ENCODE results near the gene CDR2.
"Not testable (repeated sequence)": the region's sequence is repeated elsewhere in the genome, so short reads cannot be mapped to it uniquely, and the experiment has no call there.

The CDR2 gene

DNA sequence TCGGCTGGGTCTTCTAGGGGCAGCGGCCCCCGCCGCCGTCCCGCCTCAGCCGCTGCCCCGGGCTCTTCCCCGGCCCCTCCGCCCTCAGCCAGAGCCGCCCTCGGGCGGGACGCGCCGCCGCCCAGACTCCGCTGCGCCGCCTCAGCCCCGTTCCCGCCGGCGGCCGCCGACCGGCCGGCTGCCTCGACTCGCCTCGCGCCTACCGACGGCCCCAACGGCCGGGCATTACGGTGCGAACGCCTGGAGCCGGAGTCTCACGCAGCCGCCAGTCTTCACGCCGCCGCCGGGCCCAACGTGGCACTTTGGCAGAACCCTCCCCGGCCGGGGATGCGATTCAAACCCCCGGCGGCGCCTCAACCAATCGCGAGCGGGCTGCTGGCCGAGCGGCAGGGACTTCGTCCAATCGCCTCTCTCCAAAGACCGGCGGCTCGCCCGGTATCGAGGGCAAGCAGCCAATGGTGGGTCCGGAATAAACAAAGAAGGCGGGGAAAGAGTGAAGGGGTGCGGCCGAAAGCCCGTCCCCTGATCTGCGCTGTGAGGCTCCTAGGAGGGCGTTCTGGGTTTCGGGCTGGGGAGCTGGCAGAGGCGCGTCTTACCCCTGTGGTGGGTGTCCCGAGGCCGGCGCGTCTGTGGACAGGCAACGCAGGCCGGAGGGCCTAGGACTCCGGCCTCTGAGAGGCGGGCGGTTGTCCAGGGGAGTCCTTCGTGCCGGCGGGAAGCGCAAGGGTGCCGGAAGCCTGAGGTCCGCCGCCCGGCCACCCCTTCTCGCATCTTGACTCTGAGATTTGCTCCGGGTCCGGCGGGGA lies at the start of gene CDR2:
Gene CDR2, minus strand, starts transcription at position 309 of the 806 bp plus-strand sequence. CDS start 310 bp downstream, outside the sequence.
- peak; percentile 99 for DNase-seq

DNA sequence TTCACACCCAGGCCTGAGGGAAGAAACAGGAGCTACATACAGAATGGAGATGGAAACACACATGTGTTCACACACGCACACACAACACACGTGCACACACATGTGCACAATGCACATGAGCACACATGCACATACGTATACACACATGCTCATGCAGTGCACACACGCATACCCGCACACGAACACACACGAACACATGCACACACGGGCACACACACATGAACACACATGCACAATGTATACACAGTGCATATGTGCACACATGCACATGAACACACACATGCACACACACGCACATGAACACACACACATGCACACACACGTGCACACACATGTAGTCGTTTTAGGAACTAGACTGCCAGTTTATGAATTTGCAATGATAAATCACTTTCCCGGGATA lies 49.3 kb upstream of the CDR2 start:
- DNase-seq, result no peak

DNA sequence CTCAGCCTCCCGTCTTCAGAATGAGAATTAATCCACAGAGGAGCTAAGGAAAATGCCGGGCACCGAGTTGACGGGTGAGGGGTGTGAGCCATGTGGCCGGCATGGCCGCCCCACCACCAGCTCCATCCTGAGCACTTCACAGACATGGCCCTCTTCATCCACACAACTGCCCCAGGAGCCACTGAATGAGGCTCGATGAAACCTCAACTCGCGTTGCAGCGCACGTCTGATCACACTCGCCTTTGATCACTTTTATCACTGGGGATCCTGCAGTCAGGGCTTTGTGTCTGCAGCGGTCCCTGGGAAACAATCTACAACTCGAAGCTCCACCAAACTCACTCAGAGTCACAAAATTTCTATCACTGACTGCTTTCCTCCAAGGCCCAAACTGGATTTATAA lies 46.7 kb upstream of the CDR2 start:
- no peak for DNase-seq

DNA sequence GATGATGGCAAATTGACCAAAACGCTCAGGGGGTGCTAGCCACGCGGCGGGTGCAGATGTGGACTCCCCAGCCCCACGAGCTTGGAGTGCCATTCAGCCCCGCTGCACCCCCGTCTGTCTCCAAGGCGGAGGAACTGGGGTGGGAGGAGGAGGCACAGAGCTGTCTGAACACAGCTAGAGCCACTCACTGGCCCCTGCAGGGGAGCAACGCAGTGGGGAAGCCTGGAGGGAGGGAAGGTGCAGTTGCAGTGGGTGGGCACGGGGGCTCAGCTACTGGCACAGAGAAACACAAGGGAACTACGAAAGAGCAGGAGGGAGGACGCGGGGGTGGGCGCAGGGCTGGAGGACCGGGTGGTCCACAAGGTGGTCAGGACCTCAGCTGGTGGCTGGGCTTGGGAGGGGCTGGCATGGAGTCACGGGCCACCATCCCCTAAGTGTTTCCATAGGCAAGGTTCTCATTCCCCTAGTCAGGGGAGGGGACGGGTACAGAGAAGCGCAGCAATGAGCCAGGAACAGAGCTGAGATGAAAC lies 46.3 kb upstream of the CDR2 start:
- no peak for DNase-seq

DNA sequence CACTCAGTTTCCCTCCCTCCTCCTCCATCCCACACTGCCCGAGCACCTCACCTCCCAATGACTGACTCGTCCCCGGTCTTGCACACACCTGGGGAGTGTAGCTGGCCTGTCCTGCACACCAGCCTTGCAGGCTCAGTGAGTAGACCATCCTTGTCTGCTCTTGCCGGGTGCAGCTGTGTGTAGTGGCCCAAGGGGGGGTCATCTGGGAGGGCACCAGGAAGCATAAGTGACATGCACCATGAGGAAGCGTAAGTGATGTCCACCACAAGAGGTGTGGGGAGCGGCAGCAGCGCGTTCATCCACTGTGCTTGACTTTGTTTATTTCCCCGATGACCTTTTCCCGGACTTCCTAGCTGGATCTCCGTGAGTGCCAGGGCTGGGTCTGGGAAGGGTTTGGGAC lies 45.5 kb upstream of the CDR2 start:
- no peak for DNase-seq

DNA sequence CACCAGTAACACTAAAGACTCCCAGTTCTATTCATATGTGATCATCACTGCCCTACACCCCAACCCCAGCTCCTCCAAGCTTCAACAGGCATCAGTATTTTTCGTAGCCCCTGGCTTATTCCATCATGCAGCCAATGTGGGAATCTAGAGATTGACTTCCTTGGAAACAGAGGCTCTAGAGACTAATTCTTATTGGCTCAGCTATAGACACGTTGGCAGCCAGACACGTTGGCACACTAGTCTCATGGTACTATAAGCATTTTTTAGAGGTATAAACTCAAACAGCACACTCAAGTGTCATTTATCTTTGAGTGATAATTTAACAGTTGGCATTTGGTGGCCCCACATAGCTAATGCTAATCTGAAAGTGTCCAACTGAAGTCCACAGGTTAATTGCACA lies 44.4 kb upstream of the CDR2 start:
- no peak for DNase-seq

DNA sequence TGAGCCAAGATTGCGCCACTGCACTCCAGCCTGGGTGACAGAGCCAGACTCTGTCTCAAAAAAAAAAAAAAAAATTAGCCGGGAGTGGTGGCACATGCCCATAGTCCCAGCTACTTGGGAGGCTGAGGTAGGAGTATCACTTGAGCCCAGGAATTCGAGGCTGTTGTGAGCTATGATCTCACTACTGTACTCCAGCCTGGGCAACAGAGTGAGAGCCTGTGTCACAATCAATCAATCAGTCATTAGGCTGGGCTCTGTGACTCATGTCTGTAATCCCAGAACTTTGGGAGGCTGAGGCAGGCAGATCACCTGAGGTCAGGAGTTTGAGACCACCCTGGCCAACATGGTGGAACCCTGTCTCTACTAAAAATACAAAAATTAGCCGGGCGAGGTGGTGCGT lies 43.4 kb upstream of the CDR2 start:
- not testable (repeated sequence) for DNase-seq

DNA sequence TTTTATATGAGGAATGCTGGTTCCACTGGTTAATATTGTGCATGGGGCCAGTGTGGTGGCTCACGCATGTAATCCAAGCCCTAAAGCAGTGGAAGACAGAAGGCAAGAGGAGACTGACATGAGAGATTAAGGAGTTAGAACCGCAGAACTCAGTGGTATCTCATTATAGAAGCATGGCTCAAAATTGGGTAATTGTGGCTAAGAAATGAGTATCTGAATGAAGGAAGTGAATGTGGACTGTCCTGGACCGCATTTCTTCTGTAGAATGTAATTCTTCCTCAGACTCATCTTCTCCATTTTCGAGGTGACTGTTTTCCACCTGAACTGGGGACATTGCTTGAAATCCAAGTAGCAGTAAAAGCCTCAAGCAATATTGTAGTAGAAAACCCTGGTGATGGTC lies 42.6 kb upstream of the CDR2 start:
- peak; percentile 30 for DNase-seq

DNA sequence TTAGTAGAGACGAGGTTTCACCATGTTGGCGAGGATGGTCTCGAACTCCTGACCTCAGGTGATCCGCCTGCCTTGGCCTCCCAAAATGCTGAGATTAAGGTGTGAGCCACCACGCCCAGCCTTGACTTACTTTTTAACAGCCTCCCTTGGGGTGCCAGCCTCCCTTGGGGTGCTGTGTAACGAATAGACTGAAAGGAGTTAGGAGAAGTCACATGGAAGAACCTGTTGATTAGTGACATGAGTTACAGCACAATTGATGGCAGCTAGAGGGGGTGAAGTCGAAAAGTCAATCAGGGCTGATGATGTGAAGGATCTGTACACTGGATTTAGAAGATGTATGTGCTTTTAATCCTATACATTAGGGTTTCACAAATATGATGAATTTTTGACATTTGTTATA lies 39.4 kb upstream of the CDR2 start:
- no peak for DNase-seq

DNA sequence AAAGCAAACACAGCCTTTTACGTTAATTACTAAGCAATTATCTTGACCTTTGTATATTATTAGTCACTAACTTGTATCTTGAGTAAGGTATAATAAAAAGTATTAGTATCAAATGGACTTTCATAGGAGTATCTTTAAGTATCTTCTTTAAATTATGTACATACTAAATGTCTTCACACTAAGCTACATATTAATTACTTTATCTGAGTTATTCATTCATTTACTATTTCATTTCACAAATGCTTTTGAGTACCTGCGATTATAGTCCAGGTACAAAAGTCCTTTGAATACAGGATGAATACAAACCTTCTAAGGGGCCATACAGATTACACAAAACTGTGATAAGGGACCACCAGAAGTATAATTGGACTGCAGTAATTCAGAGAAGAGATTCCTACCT lies 33.1 kb upstream of the CDR2 start:
- no peak for DNase-seq

DNA sequence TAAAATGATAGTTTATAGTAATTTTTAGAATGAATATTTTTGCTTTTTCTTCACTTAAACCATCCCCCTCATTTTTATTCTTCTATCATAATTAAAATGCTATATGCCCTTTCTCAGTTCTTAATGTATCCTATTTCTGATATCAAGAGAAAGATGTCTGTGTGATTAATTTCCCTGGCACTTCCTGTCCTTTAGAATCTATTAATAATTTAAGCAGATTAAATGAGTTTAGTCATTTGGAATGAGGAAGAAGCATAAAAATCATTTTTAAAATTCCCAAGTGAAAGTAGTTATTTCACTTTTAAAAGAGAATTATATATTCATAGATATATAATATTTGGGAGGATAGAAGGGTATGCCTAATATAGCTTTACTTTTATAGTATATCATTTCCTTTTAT lies 27.8 kb upstream of the CDR2 start:
- no peak for DNase-seq

DNA sequence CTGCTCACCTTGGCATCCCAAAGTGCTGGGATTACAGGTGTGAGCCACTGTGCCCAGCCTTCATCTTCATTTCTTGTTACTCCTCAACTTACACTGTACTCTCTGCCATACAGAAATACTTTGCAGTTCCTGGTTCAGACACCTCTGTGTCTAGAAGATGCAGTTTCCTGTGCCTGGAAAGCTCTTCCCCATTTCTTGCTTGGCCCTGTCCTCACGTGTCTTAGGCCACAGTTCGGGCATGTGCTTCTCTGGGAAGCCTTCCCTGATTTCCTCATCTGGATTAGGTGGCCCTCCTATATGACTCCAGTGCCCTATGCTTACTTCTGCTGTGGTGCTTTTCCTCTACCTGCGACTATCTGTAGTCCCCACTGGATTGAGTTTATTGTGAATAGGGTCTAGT lies 26.5 kb upstream of the CDR2 start:
- DNase-seq, result peak; percentile 56

DNA sequence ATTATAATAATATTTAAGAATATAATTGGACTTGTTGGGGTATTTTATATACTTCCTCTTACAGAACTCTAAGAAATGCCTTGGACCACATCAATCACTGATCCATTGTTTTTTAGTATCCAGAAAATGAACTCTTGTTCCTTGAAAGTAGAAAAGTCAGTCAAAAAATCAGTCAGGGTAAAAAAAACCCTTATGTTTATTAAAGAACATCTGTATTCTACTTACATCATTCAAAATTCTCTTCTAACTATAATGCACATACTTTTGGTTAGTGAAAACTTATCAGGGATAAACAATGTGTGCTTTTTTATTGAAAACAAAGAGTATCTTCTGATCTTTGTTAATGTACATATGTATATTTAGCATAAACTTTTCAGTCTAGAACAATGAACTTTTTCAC lies 23.5 kb upstream of the CDR2 start:
- DNase-seq, result no peak

DNA sequence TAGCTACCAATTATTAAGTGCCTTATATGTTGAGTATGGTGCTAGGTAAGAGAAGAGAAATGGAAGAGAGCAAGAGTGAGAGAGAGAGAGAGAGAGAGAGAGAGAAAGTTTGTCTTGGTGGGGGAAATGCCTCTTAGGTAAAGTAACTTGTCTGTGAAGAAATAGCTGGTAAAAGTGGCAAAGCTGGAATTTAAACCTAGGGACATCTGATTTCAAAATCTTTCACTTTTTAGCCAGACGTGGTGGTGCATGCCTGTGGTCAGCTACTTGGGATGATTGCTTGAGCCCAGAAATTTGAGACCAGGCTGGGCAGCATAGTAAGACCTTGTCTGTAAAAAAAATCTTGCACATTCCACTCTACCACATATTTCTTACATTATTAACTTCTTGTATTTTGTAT lies 23.0 kb upstream of the CDR2 start:
- DNase-seq, result no peak

DNA sequence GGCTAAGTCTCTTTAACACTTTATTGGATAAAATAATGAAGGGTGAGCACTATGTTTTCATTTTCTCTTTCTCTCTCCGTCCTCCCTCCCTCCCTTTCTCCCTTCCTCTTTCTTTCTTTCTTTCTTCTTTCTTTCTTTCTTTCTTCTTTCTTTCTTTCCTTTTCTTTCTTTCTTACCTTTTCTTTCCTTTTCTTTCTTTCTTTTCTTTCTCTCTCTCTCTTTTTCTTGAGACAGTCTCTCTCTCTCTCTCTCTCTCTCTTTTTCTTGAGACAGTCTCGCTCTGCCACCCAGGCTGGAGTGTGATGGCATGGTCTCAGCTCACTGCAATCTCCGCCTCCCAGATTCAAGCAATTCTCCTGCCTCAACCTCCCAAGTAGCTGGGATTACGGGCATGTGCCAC lies 21.5 kb upstream of the CDR2 start:
- no peak for DNase-seq

DNA sequence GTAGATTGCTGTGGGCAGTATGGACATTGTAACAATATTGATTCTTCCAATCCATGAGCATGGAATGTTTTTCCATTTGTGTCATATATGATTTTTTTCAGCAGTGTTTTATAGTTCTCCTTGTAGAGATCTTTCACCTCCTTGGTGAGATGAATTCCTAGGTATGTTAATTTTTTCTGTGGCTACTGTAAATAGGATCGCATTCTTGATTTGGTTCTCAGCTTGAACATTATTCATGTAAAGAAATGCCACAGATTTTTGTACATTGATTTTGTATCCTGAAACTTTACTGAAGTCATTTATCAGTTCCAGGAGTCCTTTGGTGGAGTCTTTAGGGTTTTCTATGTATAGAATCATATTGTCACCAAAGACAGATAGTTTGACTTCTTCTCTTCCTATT lies 19.7 kb upstream of the CDR2 start:
- DNase-seq, result no peak

DNA sequence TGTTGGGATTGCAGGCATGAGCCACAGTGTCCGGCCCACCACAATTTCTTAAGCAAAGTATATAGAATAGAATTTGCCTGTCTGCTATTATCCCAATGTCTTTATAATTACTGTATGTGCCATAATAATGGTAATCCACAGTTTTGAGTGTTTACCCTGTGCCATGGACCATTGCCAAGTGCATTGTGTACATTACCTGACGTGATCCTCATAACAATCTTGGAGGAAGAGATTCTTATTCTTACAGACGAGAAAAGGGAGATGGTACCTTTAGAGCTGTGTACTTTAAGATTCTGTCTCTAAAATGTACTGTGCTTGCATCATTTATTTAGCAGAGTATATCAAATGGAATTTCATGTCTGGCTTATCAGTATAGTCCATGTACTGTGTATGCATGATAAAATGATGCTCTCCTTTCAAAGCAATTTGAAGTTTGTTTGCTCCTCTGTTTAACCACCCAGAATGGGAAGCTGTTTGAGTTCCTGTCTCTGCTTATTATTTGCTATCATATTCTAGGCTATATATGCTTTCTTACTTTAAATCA lies 13.8 kb upstream of the CDR2 start:
- no peak for DNase-seq

DNA sequence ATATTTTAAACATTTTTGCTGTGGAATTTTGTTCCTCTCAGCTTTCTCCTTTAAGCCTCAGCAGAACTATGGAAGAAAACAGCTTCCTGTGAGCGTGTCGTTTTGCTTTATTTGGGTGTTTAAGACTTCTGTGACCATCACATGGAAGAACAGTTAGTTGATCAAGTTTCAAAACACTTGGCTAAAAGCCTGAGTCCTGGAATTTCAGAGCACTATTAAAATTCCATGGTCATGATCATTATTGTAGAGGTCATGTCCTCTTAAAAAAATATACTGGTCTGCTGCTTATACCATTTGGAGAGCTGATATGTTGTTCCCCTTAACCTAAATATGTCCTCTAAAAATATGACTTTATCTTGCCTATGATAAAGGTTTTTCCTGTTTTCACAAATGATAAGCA lies 12.6 kb upstream of the CDR2 start:
- DNase-seq, result no peak

DNA sequence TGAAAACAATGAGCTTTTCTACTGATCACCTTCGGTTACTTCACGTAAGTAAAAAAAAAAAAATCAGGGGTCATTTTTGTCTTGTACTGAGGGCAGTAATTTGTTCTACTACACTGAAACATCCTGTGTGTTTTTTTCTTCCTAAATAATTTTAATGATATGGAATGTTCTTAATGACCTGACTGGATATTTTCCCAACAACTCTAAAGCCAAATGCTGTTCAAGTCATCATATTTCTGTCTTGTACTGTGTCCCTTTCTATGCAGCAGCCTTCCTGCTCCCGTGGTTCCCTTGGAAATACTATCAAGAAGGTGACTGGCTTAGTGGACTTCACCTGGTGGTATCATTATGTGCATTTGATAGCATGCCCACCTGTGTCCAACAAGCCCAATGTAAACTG lies 10.8 kb upstream of the CDR2 start:
- DNase-seq, result no peak

DNA sequence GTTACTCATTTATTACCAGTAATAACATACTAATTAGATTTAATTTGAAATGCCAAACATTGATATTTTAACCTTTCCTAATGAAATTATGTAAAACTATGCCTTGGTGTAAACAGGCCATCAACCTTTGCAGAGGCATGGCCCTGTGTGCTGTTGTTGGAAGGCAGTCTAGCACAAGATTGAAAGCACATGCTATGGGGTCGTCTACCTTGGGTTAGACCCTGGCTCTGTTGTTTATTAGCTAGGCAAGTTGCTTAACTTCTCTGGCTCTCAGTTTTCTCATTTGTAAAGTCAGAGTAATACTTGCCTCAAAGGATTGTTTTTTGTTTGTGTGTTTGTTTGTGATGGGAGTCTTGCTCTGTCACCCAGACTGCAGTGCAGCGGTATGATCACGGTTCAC lies 9.4 kb upstream of the CDR2 start:
- DNase-seq, result no peak

DNA sequence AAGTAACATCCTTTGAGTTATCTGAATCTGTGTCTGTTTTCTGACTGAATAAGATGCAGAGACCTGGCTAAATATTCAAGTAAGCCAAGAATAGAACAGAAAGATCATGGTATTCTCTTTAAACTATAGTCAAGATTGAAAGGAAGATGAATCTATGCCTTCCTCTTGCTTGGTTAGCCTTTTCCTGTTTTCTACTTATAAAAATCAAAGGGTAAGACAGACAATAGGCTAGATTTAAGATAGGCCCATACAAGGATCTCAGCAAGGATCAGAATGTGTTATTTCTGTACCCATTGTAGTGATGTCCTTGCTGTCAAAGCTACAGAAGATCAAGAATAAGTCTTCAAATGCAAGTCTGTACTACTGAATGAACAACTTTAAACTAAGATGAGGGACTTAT lies 7.0 kb upstream of the CDR2 start:
- no peak for DNase-seq

DNA sequence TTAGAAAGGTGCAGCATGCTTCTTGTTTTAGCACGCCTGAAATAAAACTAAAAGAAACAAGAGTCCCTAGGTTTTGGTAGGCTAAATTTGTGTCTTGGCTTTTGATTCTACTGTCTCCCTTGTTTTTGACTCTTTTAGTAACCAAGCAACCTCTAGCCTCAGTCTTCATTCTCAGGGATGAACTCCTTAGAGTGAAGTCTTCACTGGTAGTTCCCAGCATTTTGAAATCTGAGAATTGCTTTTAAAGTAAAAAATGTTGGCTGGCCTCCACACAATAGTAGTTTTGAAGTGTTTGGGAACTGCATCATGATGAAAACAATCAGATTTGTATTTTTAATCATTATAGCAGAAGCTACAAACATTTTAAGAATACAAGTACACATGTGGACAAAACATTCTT lies 6.1 kb upstream of the CDR2 start:
- no peak for DNase-seq

DNA sequence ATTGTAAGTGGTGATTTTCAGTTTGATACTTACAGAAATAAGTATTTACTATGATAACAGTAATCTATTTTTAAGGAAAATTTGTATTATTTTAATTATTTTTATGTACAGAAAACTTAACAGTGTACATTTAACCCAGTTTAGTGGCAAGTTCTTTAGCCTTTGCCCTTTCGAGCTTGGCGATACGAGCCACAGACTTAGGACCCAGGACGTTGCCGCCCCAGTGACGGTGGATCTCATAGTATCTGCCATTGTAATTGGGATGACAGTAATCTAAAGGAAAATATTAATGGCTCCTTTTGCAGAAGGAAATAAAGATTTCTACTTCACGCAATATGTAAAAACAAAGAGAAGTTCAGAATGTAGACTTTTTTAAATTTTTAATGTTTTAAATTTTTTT lies 5.2 kb upstream of the CDR2 start:
- no peak for DNase-seq

DNA sequence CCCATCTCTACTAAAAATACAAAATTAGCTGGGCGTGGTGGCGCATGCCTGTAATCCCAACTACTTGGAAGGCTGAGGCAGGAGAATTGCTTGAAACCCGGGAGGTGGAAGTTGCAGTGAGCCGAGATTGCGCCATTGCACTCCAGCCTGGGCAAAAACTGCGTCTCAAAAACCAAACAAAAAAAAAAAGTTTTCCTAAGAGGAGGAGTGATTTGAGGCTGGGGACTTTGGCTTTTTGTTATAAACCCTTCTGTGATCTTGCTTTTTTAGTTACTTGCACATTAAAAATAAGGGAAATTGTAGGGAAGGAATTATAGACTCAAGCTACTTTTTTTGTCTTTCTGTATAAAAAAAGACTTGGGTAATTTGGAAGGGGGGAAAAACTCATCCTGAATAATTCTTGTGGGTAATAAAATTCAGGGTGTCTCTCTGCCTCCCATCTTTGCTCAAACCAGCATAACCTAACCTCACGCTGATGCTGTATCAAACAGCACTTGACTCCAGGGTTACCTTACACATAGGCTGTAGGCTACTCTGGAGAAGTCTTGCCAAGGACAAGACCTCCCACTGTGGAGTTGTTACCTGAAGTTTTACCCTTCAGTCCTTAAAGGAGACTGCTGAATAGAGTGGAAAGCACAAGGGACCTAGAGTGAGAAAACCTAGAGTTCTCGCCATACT lies 1.7 kb upstream of the CDR2 start:
- DNase-seq, result no peak
